Left forelimb (tissue), 1 donor: ENCODE measurements around the gene KLRC3.
"Not testable (repeated sequence)": the region's sequence is repeated elsewhere in the genome, so short reads cannot be mapped to it uniquely, and the experiment has no call there.

ENCODE experiments used
- DNase-seq: peaks from one replicate; pipeline ENCODE4 v3.0.0-alpha.2; 2018; ENCODE audit warnings: low spot score

Gene KLRC3

DNA sequence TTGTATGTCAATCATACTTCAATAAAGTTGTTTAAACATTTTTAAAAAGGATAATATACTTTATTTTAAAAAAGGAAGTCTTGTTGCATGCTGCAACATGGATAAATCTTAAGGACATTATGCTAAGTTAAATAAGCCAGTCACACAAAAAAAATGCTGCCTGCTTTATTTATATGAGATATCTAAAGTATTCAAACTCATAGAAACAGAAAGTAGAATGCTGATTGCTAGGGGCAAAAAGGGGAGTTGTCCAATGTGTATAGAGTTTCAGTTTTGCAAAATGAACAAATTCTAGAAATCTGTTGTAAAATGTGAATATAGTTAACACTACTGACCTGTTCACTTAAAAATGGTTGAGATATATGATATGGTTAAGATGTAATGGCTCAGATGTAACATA is 19.6 kb downstream of the KLRC3 start:
- no peak for DNase-seq

DNA sequence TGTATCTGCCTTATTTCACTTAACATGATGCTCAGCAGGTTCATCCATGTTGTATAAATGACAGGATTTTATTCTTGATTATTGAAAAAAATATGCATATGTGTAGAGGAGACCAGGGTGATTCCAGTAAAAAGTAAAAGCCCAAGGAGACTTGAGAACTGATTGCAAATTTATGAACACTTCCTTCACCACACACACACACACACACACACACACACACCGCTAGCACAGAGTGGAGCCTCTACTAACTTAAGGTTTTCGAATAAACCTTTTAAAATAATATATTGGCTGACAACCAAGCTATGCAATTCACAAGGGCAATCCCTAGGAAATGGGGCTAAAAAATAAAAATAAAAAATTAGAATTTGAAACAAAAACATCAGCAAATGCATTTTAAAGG is 22.2 kb downstream of the KLRC3 start:
- DNase-seq, result no peak

DNA sequence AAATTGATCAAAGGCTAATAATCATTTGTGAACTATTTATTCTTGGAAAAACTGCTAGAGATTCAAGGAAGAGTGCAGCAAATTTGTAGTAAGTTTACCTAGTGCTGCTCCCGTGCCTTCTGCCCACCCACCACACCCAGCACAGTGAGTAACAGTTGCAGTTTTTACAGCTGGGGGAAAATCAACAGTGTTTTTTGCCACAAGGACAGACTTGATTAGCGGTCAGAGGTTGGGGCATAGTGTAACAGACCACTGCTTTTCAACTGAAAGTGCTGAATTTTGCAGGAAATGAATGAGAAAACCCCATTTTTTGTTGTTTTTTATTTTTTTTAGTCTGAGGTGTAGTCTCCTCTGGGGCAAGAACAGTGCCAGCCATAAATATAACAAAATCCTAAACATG is 23.1 kb downstream of the KLRC3 start:
- DNase-seq, result no peak

DNA sequence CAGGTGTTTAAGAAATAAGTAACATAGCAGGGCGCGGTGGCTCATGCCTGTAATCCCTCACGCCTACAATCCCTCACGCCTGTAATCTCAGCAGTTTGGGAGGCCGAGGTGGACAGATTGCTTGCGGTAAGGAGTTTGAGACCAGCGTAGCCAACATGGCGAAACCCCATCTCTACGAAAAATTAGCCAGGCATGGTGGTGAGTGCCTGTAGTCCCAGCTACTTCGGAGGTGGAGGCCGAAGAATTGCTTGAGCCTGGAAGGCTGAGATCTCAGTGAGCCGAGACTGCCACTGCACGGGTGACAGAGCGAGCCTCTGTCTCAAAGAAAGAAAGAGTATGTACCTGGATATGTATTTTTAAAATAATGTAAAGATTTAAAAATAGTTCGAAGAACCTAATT is 24.2 kb downstream of the KLRC3 start:
- DNase-seq, result not testable (repeated sequence)

DNA sequence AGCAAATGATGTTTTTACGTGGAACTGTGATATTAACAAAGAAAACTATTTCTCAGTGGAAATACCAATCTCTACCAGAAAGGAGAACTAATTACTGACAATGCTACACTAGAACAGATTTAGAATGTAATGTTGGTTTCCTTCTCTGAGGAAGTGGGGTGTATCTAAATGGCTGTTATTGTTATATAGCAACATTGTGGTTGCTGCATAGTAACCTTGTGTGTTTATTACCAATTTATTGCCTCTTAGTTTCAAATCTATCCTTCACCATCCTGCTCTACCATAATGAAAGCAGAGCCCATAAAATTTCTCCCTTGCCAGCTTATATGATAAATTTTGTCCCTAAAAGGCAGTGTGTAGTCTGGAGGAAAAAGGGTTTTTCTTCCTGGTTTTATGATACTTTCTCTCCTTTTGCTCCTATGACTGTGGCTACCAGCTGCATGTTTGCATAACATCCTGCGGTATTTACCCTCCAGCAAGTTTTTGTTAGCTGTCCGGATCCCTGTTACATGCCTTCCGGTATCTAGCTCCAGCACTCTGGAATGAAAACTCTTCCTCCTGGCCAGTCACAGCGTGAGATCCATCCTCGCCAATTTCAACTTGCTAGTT is 24.9 kb downstream of the KLRC3 start:
- no peak for DNase-seq

DNA sequence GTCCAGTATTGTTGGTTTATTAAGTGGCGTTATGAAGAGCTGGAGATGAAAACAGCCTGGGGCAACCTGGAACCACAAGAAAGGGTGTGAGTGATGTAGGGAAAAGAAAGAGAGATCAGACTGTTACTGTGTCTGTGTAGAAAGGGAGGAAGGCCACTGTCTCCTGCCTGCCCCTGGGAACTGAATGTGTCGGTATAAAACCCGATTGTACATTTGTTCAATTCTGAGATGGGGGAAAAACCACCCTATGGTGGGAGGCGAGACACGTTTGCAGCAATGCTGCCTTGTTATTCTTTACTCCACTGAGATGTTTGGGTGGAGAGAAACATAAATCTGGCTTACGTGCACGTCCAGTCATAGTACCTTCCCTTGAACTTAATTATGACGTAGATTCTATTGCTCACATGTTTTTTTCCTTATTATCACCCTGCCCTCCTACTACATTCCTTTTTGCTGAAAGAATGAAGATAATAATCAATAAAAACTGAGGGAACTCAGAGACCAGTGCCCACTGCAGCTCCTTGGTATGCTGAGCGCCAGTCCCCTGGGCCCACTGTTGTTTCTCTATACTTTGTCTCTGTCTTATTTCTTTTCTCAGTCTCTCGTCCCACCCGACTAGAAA is 25.8 kb downstream of the KLRC3 start:
- not testable (repeated sequence) for DNase-seq

DNA sequence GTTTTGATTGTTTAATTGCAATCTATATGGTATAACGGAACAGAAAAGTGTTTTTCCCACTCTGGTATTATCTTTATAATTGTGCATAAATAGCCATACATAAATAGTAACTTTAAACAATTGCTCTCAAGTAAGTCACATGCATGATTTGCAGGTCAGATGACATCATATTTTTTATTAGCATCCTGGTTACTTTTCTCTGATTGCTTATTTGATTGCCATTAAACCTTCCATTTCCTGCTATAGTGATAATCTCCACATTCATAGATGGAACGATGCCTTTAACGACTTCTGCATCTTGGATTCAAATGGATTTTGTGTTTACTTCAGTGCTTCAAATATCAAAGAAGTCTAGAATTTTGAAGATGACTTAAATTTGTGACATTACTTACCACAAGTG is 27.1 kb downstream of the KLRC3 start:
- no peak for DNase-seq

DNA sequence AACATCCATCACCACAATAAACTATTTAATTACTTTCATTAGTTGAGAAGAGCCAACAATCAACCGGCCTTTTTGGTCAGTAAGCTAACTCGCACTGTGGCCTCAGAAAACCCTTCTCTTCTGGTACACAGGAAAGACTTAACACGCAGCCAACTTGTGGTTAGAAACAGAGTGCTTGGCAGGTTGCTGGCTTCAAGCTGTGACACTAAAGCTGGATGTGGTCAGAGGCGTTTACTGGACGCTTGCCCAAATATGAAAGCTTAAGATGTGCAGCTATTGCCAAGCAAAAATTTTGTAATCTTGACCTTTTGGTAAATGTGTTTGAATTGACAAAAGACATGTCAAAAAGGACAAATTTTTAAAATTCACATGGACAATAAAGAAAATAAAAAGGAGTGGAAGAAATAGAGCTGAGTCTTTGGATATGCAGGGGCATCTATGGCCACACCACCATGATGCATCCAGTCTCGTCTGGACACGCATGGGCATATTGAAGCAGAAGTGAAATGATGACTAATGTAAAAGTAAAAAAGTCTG is 27.9 kb downstream of the KLRC3 start:
- no peak for DNase-seq

DNA sequence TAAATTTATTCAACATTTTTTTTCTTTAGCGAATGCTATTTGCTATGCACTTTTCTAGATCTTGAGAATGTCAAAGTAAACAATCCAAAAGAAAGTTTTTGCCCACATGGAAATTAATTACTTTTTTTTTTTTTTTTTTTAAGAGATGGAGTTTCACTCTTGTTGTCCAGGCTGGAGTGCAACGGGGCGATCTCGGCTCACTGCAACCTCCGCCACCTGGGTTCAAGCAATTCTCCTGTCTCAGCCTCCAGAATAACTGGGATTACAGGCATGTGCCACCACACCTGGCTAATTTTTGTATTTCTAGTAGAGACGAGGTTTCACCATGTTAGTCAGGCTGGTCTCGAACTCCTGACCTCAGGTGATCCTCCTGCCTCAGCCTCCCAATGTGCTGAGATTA is 29.4 kb downstream of the KLRC3 start:
- not testable (repeated sequence) for DNase-seq

DNA sequence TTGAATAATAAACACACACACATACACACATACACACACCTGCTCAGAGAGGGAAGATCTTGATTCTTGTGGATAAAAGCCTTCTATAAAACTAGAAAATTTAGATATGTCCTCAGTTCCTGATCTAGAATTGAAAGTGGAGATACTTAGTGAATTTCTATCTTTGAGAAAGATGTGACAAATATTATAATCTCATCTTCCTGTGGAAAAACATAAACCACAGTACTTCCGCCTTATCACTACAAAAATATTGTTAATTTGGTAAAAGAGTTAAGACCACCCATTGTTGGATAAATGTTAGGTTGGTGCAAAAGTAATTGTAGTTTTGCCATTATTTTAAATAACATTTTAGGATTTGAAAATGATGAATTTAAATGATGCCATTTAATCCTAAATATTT is 30.5 kb downstream of the KLRC3 start, which contains the start of gene KLRK1:
KLRK1 (minus strand) TSS at position 138 of the 400 bp plus-strand sequence. CDS start 1,231 bp downstream, outside the sequence.
- no peak for DNase-seq

DNA sequence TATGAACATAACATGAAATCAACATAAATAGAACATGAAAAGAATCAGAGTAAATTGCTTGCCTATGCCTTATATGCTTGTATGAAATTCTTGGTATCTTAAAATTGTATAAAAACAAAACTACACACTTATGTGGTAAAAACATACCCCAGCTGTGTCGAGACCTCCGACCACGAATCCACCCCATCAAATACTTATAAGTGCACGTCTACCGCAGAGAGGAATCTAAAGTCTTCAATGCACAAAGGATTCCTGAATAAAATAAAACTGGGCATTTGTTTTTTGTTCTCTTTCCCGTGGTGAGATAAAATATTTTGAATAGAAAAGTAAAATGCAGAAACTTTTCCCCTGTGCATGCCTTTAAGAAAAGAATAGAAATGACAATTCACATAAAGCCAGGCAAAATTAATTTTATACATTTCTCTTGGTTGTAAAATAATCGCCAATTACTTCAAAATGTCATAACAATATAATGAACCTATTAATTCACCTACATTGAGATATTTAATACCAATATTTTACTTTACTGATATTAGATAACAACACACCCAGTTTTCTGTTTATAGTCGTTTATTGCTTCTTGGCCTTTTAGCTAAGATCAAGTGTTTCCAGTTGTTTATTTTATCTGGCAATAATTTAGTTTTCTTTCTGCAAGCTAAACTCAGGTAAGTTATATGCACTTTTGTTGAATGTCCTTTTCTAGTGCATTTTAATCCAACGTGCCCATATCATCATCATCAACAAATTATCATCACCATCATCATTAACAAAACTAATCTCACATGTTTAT is 31.6 kb downstream of the KLRC3 start:
- DNase-seq, result no peak

DNA sequence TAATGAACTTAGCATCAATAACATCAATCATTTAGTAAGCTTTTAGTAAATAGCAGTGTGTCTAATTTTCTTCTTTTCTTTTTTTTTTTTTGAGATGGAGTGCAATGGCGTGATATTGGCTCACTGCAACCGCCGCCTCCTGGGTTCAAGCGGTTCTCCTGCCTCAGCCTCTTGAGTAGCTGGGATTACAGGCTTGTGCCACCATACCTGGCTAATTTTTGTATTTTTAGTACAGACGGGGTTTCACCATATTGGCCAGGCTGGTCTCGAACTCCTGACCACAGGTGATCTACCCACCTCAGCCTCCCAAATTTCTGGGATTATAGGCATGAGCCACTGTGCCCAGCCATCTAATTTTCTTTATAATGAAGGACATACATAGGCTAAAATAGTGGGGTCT is 32.9 kb downstream of the KLRC3 start:
- DNase-seq, result not testable (repeated sequence)

DNA sequence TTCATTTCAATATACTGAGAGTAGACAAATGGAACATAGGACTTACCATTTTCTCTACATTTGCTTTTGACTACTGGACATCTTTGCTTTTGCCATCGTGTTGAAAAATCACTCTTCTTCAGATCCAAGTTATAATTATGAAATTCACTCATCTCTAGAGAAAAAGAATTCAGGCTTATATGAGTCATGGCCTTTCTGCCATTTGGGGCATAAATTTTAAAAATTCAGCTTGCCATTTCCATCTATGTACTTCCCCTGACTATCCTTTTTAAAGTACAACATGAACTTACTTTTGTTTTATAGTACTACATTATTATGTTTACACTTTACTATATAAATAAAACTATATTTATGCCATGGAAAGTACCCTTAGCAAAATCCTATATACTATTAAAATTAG is 33.5 kb downstream of the KLRC3 start:
- no peak for DNase-seq

DNA sequence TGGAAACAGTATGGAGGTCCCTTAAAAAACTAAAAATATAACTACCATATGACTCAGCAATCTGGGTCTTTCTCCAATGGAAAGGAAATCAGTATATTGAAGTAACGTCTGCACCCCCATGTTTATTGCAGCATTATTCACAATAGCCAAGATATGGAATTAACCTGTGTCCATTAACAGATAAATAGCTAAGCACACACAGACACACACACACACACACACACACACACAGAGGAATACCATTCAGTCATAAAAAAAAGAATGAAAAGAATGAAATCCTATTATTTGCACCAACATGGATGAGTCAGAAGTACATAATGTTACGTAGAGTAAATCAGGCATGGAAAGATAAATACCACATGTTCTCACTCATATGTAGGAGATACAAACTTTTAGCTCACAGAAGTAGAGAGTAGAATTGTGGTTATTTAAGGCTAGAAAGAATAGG is 35.2 kb downstream of the KLRC3 start:
- DNase-seq, result no peak

DNA sequence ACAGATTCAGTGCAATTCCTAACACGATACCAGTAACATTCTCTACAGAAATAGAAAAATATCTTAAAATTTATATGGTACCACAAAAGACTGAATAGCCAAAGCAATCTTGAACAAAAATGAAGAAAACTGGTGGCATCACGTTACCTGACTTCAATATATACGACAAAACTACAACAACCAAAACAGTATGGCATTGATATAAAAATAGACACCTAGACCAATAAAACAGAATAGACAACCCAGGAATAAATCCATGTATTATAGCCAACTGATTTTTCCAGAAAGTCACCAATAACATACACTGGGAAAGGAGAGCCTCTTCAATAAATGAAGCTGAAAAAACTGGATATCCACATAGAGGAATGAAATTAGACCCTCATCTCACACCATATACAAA is 36.2 kb downstream of the KLRC3 start:
- DNase-seq, result no peak

DNA sequence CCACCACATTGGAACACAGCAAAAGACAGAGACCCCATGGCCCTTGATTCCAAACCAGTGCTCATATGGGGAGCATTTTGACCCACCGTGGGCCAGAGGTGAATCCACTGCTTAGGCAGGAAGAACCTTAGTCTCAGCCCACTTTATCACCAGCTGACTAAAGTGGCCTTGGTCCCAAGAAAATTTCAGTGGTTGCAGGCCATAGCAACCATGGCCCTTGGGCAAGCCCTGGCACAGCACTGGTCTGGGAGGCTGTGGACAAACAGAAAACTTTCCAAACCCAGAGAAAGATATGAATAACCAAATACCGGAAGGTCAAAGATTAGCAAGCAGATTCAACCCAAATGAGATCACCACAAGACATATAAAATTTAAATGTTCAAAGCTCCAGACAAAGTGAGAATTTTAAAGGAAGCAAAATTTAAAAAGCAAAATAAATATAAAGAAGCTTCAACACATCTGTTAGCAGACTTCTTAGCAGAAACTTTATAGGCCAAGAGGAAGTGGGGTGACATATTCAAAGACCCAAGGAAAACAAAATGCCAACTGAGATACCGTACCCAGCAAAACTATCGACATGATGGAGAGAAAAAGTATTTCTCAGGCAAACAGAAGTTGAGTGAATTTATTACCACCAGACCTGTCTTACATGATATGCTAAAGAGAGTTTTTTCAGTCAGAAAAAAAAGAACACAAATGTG is 38.3 kb downstream of the KLRC3 start:
- DNase-seq, result no peak

DNA sequence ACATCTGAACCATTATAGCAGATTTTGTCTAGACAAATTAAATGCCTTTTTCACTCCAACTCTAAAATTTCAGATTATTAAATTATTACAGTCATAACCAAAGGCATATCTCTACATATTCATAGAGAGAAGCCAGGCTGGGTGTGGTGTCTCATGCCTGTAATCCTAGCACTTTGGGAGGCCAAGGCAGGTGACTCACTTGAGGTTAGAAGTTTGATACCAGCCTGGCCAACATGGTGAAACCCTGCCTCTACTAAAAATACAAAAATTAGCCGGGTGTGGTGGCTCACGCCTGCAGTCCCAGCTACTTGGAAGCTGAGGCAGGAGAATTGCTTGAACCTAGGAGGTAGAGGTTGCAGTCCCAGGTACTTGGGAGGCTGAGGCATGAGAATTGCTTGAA is 41.7 kb downstream of the KLRC3 start:
- DNase-seq, result not testable (repeated sequence)

DNA sequence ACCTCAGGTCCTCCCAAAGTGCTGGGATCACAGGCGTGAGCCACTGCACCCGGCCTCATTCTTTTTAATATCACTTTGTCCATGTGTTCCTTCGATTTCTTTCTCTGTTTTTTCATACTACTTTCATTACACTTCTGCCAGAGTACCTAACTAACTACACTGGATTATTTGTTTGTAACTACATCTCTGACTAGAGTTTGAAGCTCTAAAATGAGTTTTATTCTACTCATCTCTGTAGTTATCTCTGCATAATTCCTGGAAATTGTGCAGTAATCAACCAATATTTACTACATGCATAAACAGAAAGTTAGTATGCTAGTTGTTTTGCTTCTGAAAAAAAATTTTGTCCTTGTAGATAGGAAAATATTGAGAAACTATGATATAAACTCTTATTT is 45.8 kb downstream of the KLRC3 start:
- DNase-seq, result no peak

DNA sequence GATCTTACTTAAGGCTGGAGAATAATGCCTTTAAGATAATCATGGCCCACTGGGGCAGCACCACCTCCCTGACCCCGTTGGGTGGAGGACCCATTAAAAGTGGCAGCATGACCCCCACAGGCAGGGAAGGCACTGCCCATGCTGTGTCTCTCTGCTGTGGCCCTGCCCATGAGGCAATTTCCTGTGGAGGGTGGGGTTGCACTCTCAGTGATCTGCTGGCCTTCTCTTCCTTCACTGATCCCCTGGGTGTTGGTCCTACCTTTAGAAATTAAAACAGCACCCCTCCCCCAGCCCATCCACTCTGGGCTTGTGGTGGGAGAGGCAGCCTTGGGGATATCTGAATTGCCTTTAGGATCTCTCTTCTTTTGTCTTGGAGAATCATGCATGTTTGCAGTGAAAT is 47.8 kb downstream of the KLRC3 start:
- no peak for DNase-seq

DNA sequence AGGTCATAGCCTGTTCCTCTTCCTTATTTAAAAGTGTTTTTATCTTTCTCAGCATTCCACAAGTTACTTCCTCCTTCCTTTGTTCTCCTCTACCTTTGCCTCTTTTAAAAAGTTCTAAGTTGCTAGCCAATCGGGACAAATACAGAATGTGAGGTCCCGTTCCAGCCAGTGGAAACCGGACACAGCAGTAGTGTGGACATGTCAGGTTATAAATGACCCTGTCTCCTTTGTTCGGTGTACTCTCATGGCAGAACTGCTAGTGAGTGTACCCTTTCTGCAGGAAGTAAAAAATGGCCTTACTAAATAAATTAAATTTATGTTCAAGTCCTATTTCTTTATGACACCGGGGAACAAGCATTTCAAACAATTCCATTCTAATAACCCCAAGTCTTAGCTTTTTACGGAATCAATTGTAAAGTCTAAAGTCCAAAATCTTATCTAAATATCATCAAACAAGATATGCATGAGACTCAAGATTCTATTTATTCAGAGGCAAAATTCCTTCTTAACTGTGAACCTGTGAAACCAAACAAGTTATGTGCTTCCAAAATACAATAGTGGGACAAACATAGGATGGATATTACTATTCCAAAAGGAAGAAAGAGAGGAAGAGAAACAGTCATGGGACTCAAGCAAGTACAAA is 48.4 kb downstream of the KLRC3 start:
- DNase-seq, result not testable (repeated sequence)

DNA sequence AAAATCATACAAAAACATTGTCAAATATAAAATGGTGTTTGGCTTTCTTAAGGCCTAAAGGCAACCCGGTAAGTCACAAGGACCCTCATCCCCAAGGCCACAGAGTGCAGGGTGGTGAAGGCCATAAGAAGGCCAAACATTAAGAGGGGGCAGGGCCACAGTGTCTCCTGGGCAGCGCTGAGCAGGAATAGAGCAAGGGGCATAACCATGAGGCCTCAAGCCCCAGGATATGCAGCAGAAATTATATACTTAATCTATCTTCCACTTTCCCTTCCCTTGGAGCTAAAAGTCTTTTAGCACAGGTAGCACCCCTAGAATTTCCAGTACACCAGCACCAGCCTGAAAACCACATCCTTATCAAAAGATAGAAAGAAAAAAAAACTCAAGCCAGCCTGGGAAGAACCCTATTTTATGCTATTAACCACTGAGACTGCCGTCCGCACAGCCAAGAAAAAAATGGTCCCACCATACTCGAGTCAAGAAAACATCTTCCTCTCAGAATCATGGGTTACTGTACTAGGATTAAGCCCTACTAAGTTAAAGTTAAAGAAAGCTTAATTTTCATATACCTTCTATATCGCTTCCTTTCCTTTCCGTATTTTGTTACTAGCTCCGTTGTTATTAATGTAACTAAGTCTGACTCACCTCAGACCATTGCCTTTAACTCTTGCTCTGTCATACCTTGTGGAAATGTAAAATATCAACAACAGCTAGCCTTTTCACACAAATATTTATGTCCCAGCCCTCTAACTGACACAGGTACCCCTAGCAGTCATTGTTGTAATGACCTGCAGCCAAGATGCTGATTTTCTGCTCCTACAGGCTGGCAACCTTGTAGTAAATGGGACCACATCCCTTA is 50.6 kb downstream of the KLRC3 start:
- no peak for DNase-seq
